HG03025 (cell line): ENCODE data around the gene FERMT3.
"Not testable (repeated sequence)": the region's sequence is repeated elsewhere in the genome, so short reads cannot be mapped to it uniquely, and the experiment has no call there.

Experiments
- ATAC-seq: cut with Tn5 transposase; IDR thresholded peaks from one replicate; pipeline ENCODE4 v1.9.1; 2021; ENCODE audit warnings: mild to moderate bottlenecking, moderate library complexity; ENCODE audit not compliant: unreplicated experiment, low FRiP score

Gene FERMT3

DNA sequence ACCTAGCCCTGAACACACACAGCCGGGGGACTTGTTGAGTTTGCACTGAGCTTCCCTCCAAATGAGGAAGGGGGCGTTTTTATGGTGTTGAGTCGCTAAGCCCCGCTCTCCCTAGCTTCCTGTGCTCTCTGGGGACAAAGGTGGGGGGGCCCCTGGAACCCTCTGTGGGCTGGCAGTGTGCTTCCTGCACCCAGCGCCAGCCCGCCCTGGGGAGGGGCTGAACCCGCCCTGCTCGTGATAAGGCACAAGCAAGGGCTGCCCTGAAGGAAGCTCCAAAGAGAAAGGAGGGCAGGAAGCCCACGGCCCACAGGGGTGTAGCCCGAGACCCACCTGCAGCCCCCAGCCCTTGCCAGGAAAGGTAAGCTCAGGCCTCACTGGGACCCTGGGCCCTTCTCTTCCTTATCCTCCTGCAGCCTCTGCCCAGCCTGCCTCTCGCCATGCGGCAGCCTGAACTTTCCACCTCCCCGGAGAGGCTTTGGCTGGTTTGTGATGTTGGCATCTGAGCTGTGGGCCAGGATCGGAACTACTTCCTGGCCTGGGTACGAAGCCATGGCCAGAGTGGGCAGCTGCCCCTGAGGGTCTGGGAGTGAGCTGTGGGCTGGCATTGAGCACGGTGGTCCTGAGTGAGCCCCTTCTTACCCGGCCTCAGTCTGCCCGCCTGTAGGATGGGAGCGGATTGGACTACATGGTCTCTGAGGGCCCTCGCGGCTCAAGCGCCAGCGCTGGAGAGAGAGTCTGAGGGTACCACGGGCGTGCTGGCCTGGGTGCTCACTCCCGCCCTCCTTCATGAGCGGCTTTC, at the start of gene FERMT3:
FERMT3 (plus strand) TSS at position 265 of the 799 bp plus-strand sequence. CDS start 644 bp downstream, outside the sequence.
- no peak for ATAC-seq

DNA sequence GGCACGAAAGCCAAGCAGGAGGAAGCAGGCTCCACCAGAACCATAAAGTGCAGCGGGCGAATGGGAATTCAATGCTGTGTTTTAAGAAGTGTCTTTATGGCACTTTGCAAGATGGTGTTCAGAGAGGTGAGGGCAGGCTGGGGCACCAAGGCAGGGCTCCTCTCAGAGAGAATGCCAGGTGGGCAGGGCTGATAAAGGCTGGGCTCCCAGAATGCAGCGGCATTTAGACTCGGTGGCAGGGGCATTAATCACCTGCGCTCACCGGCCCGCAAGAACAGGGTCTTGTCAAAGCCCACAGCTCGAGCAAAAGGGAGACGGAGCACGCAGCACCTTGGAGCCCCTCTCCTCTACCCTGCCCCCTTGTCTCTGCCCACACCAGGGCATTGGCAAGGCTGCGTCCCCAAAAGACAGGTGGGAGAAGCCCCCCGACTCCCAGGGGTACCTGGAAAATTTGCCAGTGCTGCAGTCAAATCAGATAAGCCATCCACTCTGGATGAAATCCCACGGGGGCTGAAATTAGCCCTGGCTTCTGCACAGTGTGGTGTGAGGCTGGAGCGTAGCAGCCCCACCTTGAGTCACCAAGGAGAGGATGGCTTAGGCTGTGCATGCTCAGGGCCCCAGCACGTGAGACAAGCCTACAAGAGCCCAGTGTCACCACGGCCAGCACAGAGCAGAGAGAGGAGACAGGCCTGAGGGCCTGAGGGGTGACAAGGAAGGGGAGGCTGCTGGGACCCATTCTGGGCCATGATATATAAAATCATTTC, 48.7 kb upstream of the FERMT3 start:
- ATAC-seq = no peak

DNA sequence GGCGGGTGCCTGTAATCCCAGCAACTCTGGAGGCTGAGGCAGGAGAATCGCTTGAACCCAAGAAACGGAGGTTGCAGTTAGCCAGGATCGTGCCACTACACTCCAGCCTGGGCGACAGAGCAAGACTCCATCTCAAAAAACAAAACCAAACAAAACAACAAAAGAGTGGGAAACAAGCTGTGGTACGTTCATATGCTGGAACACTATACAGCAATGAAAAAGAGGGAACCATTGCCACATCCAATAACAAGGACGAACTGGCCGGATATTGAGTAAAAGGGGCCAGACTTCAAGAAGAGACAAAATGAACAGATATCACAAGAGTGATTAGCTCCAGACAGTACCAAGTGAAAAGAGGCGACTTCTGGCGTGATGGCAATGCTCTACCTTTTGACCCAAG, 45.5 kb upstream of the FERMT3 start:
- ATAC-seq = no peak

DNA sequence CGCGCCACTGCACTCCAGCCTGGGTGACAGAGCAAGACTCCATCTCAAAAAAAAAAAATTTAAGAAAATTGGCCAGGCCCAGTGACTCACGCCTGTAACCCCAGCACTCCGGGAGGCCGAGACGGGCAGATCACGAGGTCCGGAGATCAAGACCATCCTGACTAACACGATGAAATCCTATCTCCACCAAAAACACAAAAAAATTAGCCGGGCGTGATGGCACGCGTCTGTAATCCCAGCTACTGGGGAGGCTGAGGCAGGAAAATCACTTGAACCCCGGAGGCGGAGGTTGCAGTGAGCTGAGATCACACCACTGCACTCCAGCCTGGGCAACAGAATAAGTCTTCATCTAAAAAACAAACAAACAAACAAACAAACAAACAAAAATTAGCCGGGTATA, 43.8 kb upstream of the FERMT3 start:
- ATAC-seq = not testable (repeated sequence)

DNA sequence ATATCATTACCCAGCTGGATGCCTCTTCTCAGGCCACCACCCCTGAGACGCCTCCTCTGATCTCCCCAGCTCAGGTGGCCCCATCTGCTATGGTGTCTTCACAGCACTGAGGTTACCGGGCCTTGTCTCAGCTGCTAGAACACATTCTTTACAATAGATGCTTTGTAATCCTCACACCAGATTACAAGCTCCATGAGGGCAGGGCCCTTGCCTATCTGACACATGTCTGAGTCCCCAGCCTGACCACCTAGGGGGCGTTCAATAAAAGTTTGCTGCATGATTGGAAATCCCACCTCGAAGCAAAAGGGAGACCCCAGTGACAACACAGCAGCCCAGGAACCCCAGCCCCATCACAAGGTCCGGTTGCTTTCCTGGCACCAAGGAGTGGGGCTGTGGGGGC, 42.6 kb upstream of the FERMT3 start:
- no peak for ATAC-seq

DNA sequence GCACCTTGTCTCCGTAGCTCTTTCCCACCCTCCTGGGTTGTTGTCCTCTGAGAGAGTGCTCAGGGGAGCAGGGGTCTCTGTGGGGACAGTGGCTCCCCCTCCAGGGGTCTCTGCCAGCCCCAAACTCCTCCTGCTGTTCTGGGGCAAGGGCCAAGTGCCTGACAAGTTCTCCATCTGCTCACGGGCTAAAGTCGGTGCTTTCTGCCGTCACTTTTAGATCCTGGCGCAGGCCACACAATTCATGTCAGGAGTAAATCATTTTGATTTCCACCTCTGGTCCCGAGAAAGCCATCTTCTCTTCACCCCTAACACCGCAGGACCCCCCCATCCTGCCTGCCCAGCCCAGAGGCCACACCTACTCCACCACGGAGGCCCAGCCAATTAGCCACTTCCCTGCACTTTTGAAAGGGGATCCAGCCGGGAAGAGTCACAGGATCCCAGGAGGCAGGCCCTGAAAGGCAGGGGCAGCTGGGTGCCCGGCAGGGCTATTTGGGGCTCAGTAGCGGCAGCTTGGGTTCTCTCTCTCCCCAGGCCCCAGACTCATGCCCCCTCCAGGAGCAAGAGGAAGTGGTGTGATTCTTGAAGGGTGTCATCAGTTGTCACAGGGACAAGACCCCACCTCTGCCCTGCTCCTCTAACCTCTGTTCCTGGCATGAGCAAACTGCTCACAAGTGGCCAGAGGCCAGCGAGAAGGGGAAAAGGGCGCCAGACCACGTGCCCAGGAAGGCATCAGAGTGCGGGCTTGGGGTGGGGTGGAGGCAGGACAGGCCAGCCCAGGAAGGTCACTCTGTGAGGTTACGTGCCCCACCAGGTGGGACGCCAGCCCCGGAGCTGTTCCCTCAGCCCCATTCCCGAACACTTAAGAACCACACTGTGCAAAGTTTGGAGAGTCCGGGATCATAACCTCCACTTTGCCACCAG, 41.9 kb upstream of the FERMT3 start:
- ATAC-seq = no peak

DNA sequence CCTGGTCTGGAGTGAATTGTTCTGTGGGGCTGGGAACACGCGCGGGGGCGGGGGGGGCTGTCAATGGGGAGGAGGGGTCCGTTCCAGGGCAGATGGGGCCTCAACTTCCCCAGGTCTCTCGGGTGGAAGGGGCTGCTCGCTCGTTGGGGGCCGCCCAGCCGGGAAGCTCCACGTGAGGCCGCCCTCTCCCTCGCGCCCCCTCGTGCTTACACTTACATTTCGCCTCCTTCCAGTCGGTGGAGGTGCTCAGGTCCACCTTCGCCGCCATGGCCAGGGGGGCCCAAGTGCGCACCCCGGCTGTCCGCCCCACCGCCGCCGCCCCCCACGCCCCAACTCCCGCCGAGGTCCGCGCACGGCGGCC, 41.1 kb upstream of the FERMT3 start:
- ATAC-seq = no peak

DNA sequence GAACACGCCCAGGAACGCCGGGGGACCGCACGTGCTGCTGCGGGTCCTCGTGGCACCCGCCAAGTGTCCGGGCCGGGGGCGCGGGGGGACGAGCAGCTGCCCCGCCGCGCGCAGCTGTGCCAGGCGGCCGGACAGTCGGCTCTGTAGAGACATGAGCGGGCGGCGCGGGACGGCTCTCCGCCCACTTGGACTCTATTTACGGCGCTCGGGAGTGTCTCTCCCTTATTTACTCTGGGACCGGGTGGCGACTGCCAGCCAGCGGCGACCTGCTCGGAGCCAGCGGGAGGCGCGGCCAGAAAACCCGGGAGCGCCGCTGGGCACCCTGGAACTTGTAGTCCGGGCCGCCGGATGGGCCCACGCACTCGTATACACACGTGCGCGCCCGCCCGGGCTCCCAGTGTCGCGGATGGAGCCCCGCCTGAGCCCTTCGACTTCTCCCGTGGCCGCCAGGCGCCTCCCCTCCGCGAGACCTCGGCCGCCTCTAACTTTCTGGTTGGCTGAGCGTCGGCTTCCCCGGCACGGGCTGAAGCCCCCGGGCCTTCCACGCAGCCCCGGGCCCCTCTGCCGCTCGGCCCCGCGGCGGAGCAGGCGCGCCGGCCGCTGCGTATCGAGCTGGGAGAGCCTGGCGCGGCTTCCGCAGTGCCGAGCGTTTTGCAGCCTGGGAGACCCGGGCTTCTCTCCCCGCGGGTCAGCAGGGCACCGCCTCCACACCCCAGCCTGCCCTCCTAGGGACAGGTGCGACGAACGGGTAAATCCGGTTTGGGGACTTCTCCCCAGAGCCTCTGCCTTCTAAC, 40.5 kb upstream of the FERMT3 start, which contains the start of gene MACROD1:
MACROD1 (minus strand) TSS at position 272 of the 794 bp plus-strand sequence; CDS start at position 153, 119 bp downstream.
- peak; percentile 75 for ATAC-seq

DNA sequence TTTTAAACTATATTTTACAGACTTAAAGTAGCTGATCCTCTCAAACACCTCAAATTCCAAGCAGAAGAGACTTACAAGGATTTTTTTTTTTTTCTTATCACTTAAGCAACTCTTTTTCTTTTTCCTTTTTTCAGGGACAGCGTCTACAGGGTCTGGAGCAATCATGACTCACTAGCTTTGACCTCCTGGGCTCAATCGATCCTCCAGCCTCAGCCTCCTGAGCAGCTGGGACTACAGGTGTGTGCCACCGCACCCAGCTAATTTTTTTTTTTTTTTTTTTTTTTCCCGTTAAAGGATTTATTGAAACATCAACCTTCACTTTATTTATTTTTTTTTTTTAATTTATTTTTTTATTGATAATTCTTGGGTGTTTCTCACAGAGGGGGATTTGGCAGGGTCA, 36.1 kb upstream of the FERMT3 start:
- ATAC-seq = no peak

DNA sequence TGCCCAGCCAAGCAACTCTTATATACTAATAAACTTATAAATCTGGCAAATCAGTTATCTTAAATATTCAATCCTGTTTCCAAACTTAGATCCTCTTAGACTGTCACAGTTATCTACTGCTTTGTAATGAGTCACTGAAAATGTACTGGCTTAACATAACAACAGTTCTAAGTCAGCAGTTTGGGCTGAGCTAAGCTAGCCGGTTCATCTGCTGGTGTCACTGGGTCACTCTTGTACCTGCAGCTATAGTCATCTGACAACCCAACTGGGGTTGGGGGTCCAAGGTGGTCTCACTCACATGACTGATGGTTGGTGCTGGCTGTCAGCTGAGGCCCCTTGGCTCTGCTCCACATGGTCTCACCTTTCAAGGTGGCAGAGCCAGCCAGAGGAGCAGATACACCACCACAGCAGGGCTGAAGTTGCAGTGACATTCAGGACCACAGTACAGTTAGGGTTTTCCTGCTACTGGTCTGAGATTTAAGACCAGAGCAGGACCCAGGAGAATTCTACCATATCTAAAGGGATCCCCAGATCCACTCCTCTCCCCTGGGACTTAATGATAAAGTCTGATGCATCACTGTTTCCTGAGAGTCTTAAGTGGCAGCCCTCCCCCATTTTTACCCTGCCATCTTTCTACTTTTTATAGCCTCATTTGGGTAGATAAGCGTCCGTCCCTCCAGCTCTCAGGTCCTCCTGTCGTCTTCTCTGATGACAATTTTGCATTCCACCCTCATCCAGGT, 32.7 kb upstream of the FERMT3 start:
- no peak for ATAC-seq

DNA sequence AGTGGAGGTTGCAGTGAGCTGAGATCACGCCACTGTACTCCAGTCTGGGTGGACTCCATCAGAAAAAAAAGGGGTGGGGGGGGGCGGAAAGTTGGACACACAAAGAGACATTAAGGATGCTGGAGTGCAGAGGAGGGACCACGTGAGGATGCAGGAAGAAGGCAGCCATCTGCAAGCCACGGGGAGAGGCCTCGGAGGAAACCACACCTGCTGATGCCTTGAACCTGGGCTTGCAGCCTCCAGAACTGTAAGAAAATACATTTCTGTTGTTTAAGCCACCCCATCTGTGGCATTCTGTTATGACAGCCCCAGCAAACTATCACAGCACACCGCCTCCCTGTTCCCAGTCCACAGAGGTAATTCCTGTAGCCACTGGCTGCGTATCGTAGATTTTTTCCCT, 29.8 kb upstream of the FERMT3 start:
- no peak for ATAC-seq

DNA sequence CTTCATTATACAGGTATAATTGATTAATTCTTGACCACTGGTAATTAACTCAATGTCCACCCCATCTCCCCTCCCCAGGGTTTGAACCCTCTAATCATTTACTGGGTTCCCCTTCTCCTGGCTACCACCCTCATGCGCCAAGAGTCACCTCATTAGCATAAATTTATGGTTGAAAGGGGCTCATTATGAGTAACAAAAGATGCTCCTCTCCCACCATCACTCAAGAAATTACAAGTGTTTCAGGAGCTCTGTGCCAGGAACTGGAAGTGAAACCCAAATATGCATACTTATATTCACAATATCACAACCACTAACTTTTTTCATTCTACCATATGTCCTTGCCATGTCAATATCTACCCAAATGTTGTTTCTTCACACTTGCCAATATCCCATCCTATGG, 28.3 kb upstream of the FERMT3 start:
- ATAC-seq = no peak

DNA sequence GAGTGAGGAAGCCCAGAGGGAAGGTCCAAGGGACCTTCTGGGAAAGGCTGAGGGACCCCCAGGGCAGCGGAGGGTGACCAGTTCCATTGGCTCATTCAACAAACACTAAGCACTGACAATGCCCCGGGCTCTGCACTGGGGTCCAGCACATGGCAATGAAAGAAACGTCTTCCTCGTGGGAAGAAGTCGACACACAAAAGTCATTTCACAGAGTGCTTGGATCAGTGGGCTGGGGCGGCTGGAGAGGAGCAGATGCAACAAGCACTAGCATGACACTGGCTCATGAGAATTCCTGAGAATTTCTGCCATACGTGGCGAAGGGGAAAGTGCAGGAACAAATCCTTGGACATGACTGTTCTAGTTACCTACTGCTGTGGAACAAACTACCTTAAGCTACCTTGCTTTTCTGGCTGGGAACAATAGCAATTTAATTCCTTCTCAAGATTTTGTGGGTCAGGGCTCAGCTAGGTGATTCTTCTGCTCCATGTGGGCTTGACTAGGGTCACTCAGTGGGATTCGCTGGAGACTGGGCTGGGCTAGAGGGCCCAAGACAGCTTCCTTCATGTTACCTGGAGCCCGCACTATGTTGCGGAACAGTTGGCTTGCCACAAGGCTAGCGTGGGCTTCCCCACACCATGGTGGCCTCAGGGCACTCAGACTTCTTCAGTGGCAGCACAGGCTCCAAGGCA, 27.4 kb upstream of the FERMT3 start:
- ATAC-seq = no peak

DNA sequence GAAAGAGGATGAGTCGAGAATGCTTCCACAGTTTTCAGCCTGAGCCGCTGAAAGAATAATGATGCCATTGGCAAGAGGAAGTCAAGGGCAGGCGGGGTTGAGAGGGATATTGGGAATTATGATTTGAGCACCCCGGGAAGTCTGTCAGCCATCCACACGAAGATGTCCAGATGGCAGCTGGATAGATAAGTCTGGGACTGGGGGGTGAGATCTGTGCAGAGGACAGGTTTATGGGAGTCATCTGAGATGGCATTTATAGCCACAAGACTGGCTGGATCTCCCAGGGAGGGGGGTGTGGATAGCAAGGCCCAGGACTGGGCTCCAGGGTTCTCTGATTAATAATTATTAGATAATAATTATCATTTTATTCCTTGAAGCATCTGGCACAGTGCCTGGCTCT, 25.6 kb upstream of the FERMT3 start:
- ATAC-seq = no peak

DNA sequence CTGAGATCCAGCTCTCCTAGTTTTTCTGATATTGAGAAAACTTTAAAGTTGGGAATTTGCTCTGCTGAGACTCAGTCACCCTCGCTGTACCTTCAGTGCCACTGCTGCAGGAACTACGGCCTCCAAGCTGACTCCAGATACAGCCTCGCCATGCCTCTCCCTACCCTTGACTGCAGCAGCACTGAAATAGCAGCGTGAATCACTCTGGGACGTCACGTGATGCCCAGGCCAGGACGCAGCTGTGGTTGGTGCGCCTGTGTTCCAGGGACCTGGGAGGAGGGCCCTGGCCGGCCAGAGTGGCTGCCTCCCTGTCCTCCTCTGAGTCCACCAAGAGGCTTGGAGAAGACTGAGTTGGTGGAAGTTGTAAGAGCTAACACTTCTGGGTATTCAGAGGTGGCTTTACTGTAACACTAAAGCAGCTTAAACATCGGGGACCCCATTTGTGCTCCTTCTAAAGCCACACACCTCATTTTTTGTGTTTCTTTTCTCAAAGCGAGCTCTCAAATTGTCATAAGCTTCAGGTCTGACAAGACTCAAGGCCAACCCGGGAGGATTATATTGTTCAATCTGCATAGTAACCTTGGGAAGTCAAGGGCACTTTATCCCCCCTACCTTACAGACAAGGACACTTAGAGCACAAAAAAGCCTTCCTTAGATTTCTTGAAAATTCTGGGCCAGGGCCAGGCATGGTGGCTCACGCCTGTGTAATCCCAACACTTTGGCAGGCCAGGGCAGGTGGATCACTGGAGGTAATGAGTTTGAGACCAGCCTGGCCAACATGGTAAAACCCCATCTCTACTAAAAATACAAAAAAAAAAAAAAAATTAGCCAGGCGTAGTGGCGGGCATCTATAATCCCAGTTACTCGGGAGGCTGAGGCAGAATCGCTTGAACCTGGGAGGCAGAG, 24.8 kb upstream of the FERMT3 start:
- no peak for ATAC-seq

DNA sequence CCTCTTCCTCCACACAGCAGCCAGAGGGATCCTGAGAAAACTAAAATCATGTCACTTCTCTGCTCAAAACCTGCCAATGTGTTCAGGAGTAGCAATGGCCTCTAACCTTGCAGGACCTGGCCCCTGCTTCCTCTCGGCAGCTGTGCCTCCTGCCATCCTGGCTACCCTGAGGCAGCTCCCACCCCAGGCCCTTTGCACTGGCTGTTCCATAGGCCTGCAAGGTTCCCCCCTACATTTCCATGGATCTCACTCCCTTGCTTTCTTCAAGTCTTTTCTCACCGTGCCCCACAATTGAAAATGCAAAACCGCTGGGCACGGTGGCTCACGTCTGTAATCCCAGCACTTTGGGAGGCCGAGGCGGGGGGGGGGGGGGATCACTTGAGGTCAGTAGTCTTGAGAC, 22.6 kb upstream of the FERMT3 start:
- ATAC-seq = no peak

DNA sequence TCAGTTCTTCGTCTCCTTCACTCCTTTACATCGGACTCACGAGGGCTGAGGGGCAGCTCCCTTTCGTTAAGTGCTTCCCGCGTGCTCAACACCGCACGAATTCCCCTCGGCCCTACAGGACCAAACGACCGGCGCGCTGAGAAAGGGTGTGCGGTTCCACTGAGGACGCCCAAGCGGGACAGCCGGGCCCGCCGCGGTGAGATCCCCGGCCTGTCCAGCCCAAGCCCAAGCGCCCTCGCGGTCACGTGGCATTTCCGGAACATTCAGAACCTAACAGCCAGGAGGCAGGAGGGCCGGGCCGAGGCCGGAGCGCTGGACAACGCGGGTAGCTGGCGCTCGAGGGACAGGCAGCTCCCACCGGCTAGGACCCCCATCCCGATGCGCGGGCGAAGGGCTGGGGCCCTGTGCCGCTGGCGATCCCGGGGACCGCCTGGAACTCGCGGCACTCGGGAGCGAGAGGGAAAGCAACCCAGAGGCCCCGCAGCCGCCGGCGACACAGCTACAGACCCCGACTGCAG, 21.3 kb upstream of the FERMT3 start:
- peak; percentile 21 for ATAC-seq
